PC-9 (cell line): ENCODE data around the gene DENND1A. TPM values are rescaled to one million over a fixed set of nuclear protein-coding genes. Genes with fewer than 3 reads are reported as not detected.

ENCODE experiments used
- BruUV-seq: library from RNA; stranded (reverse); fragments of 400-500 nt; replicated peaks from 2 replicates; lab custom pipeline; 2021; lab: Mats Ljungman, UMichigan
- CTCF ChIA-PET: fragments of 300-600 bp; sonication (Branson Sonifier 250); formaldehyde crosslinking; loops from one replicate; lab custom pipeline; 2022; ENCODE audit warnings: antibody characterized with exemption; lab: Charles Lee
- POLR2A ChIA-PET: fragments of 300-600 bp; sonication (Branson Sonifier 250); formaldehyde crosslinking; loops from one replicate; lab custom pipeline; 2022; ENCODE audit warnings: antibody characterized with exemption; ENCODE audit not compliant: unreplicated experiment; lab: Charles Lee
- DNase-seq, 2 experiments: peaks; one replicate each; pipeline versions ENCODE4 v3.0.0 to v3.0.0-alpha.2; 2015 to 2022; ENCODE audit warnings: mixed read lengths in 1 of 2
- H2AFZ ChIP-seq: fragments of 200-600 bp; sonication (generic); 2 replicates; pipeline ENCODE4 v1.8.1; 2017; ENCODE audit warnings: antibody characterized with exemption
- H3F3A ChIP-seq: fragments of 200-600 bp; sonication (generic); 2 replicates; pipeline ENCODE4 v1.8.1; 2017; ENCODE audit warnings: antibody characterized with exemption, mild to moderate bottlenecking, low read depth; ENCODE audit not compliant: insufficient read depth
- H3K27ac ChIP-seq: fragments of 200-600 bp; sonication (generic); 2 replicates; pipeline ENCODE4 v1.6.1; 2016; ENCODE audit warnings: mixed run types
- H3K27me3 ChIP-seq: fragments of 200-600 bp; sonication (generic); 2 replicates; pipeline ENCODE4 v1.6.1; 2016; ENCODE audit warnings: low read depth, mixed run types; ENCODE audit not compliant: insufficient read depth
- H3K36me3 ChIP-seq: fragments of 200-600 bp; sonication (generic); 2 replicates; pipeline ENCODE4 v1.6.1; 2016; ENCODE audit warnings: low read depth, mixed run types
- H3K4me1 ChIP-seq: fragments of 200-600 bp; sonication (generic); replicated peaks from 2 replicates; pipeline ENCODE4 v1.6.1; 2016; ENCODE audit warnings: mixed run types; ENCODE audit not compliant: insufficient read depth
- H3K4me2 ChIP-seq: fragments of 200-600 bp; sonication (generic); 2 replicates; pipeline ENCODE4 v1.6.1; 2017; ENCODE audit warnings: mixed run types
- H3K4me3 ChIP-seq: fragments of 200-600 bp; sonication (generic); 2 replicates; pipeline ENCODE4 v1.6.1; 2016; ENCODE audit warnings: mixed run types
- H3K79me2 ChIP-seq: fragments of 200-600 bp; sonication (generic); 2 replicates; pipeline ENCODE4 v1.6.1; 2017; ENCODE audit warnings: low read depth, mixed run types
- H3K9me2 ChIP-seq: fragments of 200-600 bp; sonication (generic); 2 replicates; pipeline ENCODE4 v1.8.1; 2017; ENCODE audit warnings: mild to moderate bottlenecking; ENCODE audit not compliant: insufficient read depth
- H3K9me3 ChIP-seq: fragments of 200-600 bp; sonication (generic); 2 replicates; pipeline ENCODE4 v1.8.1; 2016; ENCODE audit warnings: low read depth; ENCODE audit not compliant: insufficient read depth
- H4K20me1 ChIP-seq: fragments of 200-600 bp; sonication (generic); 2 replicates; pipeline ENCODE4 v1.8.1; 2017; ENCODE audit not compliant: insufficient read depth
- CTCF ChIP-seq: fragments of 200-600 bp; sonication (generic); conservative IDR thresholded peaks from 2 replicates; pipeline ENCODE4 v1.6.1; 2017; ENCODE audit warnings: mixed run types, antibody characterized with exemption, mild to moderate bottlenecking, moderate library complexity
- EZH2 ChIP-seq: fragments of 200-600 bp; sonication (generic); IDR thresholded peaks from 2 replicates; pipeline ENCODE4 v1.8.0; 2017; ENCODE audit warnings: antibody characterized with exemption, low read depth
- intact Hi-C: fragments of 100-400 bp; cut with micrococcal nuclease; formaldehyde crosslinking; loops from one replicate; pipeline ENCODE4 v1.10.0; 2022; ENCODE audit not compliant: unreplicated experiment
- total RNA-seq: library from RNA; stranded (reverse); gene quantifications from 2 replicates; pipeline ENCODE4 v1.2.3, GENCODE V29; 2021

Gene DENND1A
- total RNA-seq, 1 experiment from 2014 or later, result 37.7 TPM

DNA sequence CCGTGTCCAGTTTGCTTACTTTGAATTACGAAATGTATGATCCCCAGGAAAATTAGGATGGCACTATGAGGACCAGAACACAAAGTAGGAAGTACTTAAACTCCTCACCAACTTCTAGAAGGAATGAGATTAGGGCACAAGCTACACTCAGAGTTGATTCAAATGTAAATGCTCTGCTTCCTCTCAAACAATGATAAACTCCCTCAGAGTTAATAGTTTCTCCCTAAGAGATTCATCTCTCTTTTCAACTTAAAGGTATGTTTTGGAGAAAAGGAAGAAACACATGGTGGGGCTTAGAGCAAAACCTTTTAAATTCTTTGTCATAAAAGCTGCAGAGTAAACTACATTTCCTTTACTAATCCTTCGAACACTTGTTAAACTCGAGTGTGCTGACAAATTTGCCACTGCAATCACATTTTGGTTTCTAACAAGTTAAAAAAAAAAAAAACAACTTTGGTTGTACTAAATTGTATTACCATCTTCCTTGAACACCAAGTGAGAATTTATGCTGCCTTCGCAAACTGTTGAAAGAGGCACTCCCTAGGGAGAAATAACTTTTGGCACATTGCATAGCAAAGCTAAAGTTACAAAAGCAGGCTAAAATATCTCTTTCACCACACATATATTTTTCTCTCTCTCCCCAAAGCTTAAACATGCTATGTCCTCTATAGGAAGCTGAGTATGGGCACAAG lies 66.6 kb downstream of the DENND1A start:
- Histone ChIP-seq H3F3A (no peaks in the 10 kb centered on the region), H2AFZ (no peak overlapping the region), H3K4me3 (no peak overlapping the region), H3K9me3 (no peaks in the 10 kb centered on the region), H3K27me3 (no peaks in the 10 kb centered on the region), H3K79me2 (no peaks in the 10 kb centered on the region), H3K9me2 (0 out of 2 replicates have a peak, but pooled peaks cover 5% of the 10 kb centered on the region), H3K27ac (no peak overlapping the region), H3K4me2 (no peak overlapping the region), H3K4me1 (no peaks in the 10 kb centered on the region), H4K20me1 (no peaks in the 10 kb centered on the region), H3K36me3 (no peaks in the 10 kb centered on the region)
- intact Hi-C loops, result no loop called here
- TF ChIP-seq CTCF (no peak), EZH2 (no peak)
- CTCF ChIA-PET, result no interaction called here
- POLR2A ChIA-PET, result no interaction called here
- no peak for DNase-seq
- BruUV-seq, result no TSS peak

GRCh38 chr9:123861756-123862120 lies 68.2 kb downstream of the DENND1A start:
- no peak overlapping the region for H3K4me2 ChIP-seq
- H3K9me3 ChIP-seq, result no peaks in the 10 kb centered on the region; the same call in 1 of the 2 replicates
- H3F3A ChIP-seq, result no peaks in the 10 kb centered on the region
- DNase-seq, result no peak
- H3K36me3 ChIP-seq, result no peaks in the 10 kb centered on the region
- intact Hi-C loops, result no loop called here
- BruUV-seq, result no TSS peak
- H3K79me2 ChIP-seq, result no peaks in the 10 kb centered on the region
- POLR2A ChIA-PET, result no interaction called here
- no peaks in the 10 kb centered on the region for H3K27me3 ChIP-seq
- H4K20me1 ChIP-seq, result no peaks in the 10 kb centered on the region
- no peaks in the 10 kb centered on the region for H3K4me1 ChIP-seq
- no peak overlapping the region for H2AFZ ChIP-seq
- no peak overlapping the region for H3K27ac ChIP-seq
- H3K4me3 ChIP-seq, result no peak overlapping the region
- CTCF ChIA-PET, result no interaction called here
- TF ChIP-seq CTCF, result no peak
- TF ChIP-seq EZH2, result no peak
- no peaks in the 10 kb centered on the region for H3K9me2 ChIP-seq

DNA sequence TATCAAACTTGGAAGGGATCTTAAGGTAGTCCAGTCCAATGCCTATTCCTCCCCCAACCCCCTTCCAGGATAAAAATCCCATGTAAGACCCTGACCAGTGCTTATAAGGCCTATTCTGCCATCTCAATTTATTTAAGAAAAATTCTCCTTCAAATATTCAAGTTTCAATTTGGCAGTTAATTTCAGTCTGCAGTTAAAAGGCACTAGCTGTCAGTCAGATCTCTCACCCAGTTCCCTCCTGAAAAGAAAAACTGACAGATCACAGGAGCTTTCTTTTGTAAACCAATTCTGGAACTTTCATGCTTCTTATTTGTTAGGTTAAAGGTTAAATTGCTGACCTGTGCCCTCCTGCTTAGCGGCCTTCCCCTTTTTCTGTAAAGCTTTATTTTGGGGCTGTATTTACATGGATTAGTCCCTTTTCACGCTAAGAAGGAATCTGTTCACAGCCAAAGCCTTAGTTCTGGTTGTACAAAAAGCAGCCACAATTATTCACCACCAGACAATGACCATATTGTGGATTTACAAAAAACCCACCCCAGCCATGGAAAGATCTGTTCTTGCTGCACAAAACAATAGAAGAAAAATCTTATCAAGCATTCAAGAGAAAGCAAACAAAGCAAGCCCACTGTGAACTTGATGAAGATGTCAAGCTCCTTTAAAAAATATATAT lies 68.7 kb downstream of the DENND1A start:
- DNase-seq, result no peak
- Histone ChIP-seq H3K9me2 (no peaks in the 10 kb centered on the region), H3K4me1 (no peaks in the 10 kb centered on the region), H3K4me3 (no peak overlapping the region), H3K27ac (no peak overlapping the region), H3K9me3 (no peaks in the 10 kb centered on the region; the same call in 1 of the 2 replicates), H3K4me2 (no peak overlapping the region), H3F3A (no peaks in the 10 kb centered on the region), H2AFZ (no peak overlapping the region), H4K20me1 (no peaks in the 10 kb centered on the region), H3K27me3 (no peaks in the 10 kb centered on the region), H3K36me3 (no peaks in the 10 kb centered on the region), H3K79me2 (0 out of 2 replicates have a peak, but pooled peaks cover under 1% of the 10 kb centered on the region)
- intact Hi-C loops, result no loop called here
- POLR2A ChIA-PET, result no interaction called here
- no TSS peak for BruUV-seq
- CTCF ChIA-PET, result interaction anchor here (0.6 kb wide), 1 partner anchor 626 kb away, joined by 16 read pairs; no protein-coding TSS in a partner anchor
- TF ChIP-seq EZH2, result no peak
- no peak for TF ChIP-seq CTCF
